Sigmoid colon (tissue), 7 donors: ENCODE results near the gene ZBTB8B. TPM values are rescaled to one million over a fixed set of nuclear protein-coding genes. Genes with fewer than 3 reads are reported as not detected.
A peak's percentile ranks its signal among the peaks of the same experiment; 100 is the strongest.
"Not testable (repeated sequence)": the region's sequence is repeated elsewhere in the genome, so short reads cannot be mapped to it uniquely, and the experiment has no call there.

Source experiments
- DNase-seq: peaks from one replicate; pipeline ENCODE4 v3.0.0-alpha.2; 2019
- H3K27ac ChIP-seq, 4 donors: fragments of 200-600 bp; sonication (generic); one replicate each; pipeline ENCODE4 v1.5.1; 2016 to 2019; ENCODE audit warnings: mild to moderate bottlenecking in 1 of 4
- H3K27me3 ChIP-seq, 3 donors: fragments of 200-600 bp; sonication (generic); one replicate each; pipeline ENCODE4 v1.5.1; 2019; ENCODE audit warnings: mild to moderate bottlenecking in 1 of 3
- H3K36me3 ChIP-seq, 4 donors: fragments of 200-600 bp; sonication (generic); one replicate each; pipeline ENCODE4 v1.5.1; 2016 to 2019
- H3K4me1 ChIP-seq, 4 donors: fragments of 200-600 bp; sonication (generic); one replicate each; pipeline ENCODE4 v1.5.1; 2017 to 2019
- H3K4me3 ChIP-seq, 4 donors: fragments of 200-600 bp; sonication (generic); one replicate each; pipeline ENCODE4 v1.5.1; 2017 to 2019; ENCODE audit warnings: mild to moderate bottlenecking in 2 of 4, moderate library complexity in 1 of 4
- H3K9me3 ChIP-seq, 4 donors: fragments of 200-600 bp in 3 of 4; sonication (generic) in 3 of 4; one replicate each; pipeline versions ENCODE4 v1.5.1 to v1.6.1; 2013 to 2019
- CTCF ChIP-seq, 4 experiments: fragments of 450-650 bp in 3 of 4; fragments of 200-600 bp in 1 of 4; IDR thresholded peaks; one replicate each; pipeline ENCODE4 v1.5.1; 2016 to 2019; ENCODE audit warnings: antibody characterized with exemption in 4 of 4, mild to moderate bottlenecking in 3 of 4, moderate library complexity in 2 of 4
- EP300 ChIP-seq, 4 donors: sonication (generic); formaldehyde crosslinking; IDR thresholded peaks; one replicate each; pipeline ENCODE4 v1.6.1; 2017; ENCODE audit warnings: antibody characterized with exemption in 4 of 4
- POLR2A ChIP-seq, 2 donors: fragments of 450-650 bp; IDR thresholded peaks; one replicate each; pipeline ENCODE4 v1.6.1; 2016; ENCODE audit warnings: antibody characterized with exemption in 2 of 2, mild to moderate bottlenecking in 2 of 2, moderate library complexity in 2 of 2
- POLR2AphosphoS5 ChIP-seq, 4 donors: sonication (generic); formaldehyde crosslinking; IDR thresholded peaks; one replicate each; pipeline ENCODE4 v1.6.1; 2017; ENCODE audit warnings: antibody characterized with exemption in 4 of 4
- whole genome bisulfite sequencing, 2 donors: extraction: QIAGEN DNeasy Blood & Tissue Kit; methylation state at CpG; one replicate each; pipeline ENCODE4 v1.1.7; 2013; 5-methylcytosine and 5-hydroxymethylcytosine counted together
- intact Hi-C: fragments of 100-400 bp; cut with DNase I; formaldehyde crosslinking; loops from one replicate; pipeline ENCODE4 v1.15.1; 2023
- polyA plus RNA-seq, 3 donors: library from polyadenylated mRNA; stranded (reverse); fragments of 200-250 nt; gene quantifications; one replicate each; pipeline ENCODE4 v1.2.3, GENCODE V29; 2013
- total RNA-seq, 4 donors: library from RNA; depleted of rRNA; stranded (reverse); fragments of >200 nt; gene quantifications; one replicate each; pipeline ENCODE4 v1.1.0, GENCODE V29; 2016
- donor health status: healthy with polysubstance abuse.
- donor health status: Bipolar disorder and iron deficiency.
- donor health status: healthy.

The ZBTB8B gene
- total and polyA plus RNA-seq, 7 donors: under 0.01 to 0.01 (median under 0.01) TPM; not detected in 3

DNA sequence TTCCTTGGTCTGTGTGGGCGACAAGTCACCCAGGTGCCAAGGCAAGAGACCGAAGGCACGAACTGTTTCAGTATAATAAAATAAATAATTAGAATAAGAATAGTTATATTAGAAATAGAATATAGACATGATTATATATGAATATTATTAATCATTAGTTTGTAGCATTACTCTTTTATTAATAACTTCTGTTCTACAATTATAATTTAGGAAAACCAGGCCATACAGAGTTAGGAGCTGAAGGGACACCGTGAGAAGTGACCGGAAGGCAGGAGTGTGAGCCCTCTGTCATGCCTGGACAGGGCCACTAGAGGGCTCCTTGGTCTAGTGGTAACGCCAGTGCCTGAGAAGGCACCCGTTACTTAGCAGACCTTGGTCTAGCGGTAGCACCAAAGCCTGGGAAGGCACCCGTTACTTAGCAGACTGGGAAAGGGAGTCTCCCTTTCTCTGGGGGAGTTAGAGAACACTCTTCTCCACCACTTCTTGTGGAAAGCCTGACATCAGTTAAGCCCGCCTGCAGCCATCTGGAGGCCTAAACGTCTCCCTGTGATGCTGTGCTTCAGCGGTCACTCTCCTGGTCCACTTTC, 16.6 kb upstream of the ZBTB8B start:
- H3K36me3 ChIP-seq, H3K9me3 ChIP-seq, H3K27me3 ChIP-seq: not testable (repeated sequence)
- TF ChIP-seq CTCF (IDR thresholded peaks at IDR 0.05) (peak; percentile 67 to 91 (median 86)), POLR2AphosphoS5 (IDR thresholded peaks at IDR 0.05) (peak in 1 of 4 donors; percentile 13)
- peaks cover 0 to 12% (median 6%) of the 10 kb centered on the region in 4 donors for H3K4me1 ChIP-seq
- peak overlapping the region in 3 of 4 donors; percentile 44 to 63 (median 56) for H3K27ac ChIP-seq
- 39 to 40% methylated on average over 12 of the region's 12 CpGs for WGBS, 2 donors
- peak; percentile 86 for DNase-seq
- intact Hi-C loops: loop anchor here (1.0 to 10.0 kb wide), 3 partner anchors 53 to 167 kb away; partner anchors contain the start of gene ZBTB8A
- peak overlapping the region; percentile 22 to 46 (median 35) for H3K4me3 ChIP-seq

DNA sequence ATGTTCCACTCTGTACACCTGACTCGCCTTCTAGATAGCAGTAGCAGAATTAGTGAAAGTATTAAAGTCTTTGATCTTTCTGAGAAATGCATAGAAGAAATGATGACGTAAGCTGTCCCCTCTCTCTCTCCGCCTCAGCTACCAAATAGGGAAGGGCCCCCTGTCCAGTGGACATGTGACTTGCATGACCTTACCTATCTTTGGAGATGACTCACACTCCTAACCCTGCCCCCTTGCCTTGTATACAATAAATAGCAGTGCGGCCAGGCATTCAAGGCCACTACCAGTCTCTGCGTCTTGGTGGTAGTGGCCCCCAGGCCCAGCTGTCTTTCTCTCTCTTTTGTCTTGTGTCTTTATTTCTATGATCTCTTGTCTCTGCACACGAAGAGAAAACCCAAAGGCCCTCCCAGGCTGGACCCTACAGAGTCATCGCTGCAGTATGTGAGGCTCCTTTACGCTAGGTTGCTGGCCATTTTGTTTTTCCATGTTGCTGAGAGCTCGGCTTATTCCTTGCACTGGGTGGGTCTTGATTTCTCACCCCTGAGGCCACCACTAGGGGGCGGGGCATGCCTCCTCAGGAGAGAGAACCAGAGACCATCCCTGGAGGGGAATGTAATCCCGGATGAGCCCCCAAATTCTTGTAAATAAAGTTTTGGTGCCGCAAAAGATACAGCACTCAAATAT, 16.0 kb upstream of the ZBTB8B start:
- no peak for DNase-seq
- no peak overlapping the region for H3K4me3 ChIP-seq
- peaks cover 0 to 5% (median 0%) of the 10 kb centered on the region in 4 donors for H3K9me3 ChIP-seq
- 83% methylated on average over 12 of the region's 12 CpGs for WGBS, 2 donors
- no peak overlapping the region for H3K27ac ChIP-seq
- peak in 1 of 4 experiments; percentile 16 for TF ChIP-seq CTCF (IDR thresholded peaks at IDR 0.05)
- no peak for TF ChIP-seq EP300 (IDR thresholded peaks at IDR 0.05)
- TF ChIP-seq POLR2AphosphoS5 (IDR thresholded peaks at IDR 0.05): no peak
- no peaks in the 10 kb centered on the region for H3K36me3 ChIP-seq
- no peaks in the 10 kb centered on the region for H3K27me3 ChIP-seq
- peaks cover 0 to 12% (median 6%) of the 10 kb centered on the region in 4 donors for H3K4me1 ChIP-seq
- intact Hi-C loops: loop anchor here (1.0 to 10.0 kb wide), 3 partner anchors 52 to 166 kb away; partner anchors contain the start of gene ZBTB8A

GRCh38 chr1:32449457-32449831, 15.4 kb upstream of the ZBTB8B start:
- intact Hi-C loops: loop anchor here (5.0 to 10.0 kb wide), 2 partner anchors 88 to 165 kb away; partner anchors contain the start of gene ZBTB8A
- not testable (repeated sequence) for H3K27me3 ChIP-seq, DNase-seq, H3K4me3 ChIP-seq, H3K36me3 ChIP-seq, H3K9me3 ChIP-seq, H3K27ac ChIP-seq
- H3K4me1 ChIP-seq: peaks cover 0 to 12% (median 6%) of the 10 kb centered on the region in 4 donors
- WGBS, 2 donors: 92 to 95% methylated on average over 5 of the region's 5 CpGs

GRCh38 chr1:32454726-32455125, 10.1 kb upstream of the ZBTB8B start:
- Histone ChIP-seq H3K36me3 (no peaks in the 10 kb centered on the region), H3K27me3 (no peaks in the 10 kb centered on the region)

More at GRCh38 chr1:32454726-32455125, 10.1 kb upstream of the ZBTB8B start:
- no peak overlapping the region for H3K4me3 ChIP-seq
- DNase-seq: no peak
- intact Hi-C loops: no loop called here
- no peaks in the 10 kb centered on the region for H3K4me1 ChIP-seq
- no peak for TF ChIP-seq EP300 (IDR thresholded peaks at IDR 0.05)
- TF ChIP-seq POLR2AphosphoS5 (IDR thresholded peaks at IDR 0.05): no peak
- TF ChIP-seq POLR2A (IDR thresholded peaks at IDR 0.05): no peak
- TF ChIP-seq CTCF (IDR thresholded peaks at IDR 0.05): no peak
- H3K27ac ChIP-seq: no peak overlapping the region
- 49 to 68% methylated on average over 1 of the region's 1 CpG for WGBS, 2 donors
- H3K9me3 ChIP-seq: peaks cover 0 to 5% (median 3%) of the 10 kb centered on the region in 4 donors
